ENCODE measurements around the gene SLC35F6.

GRCh38 chr2:26818972-26819371 lies 54.9 kb downstream of the SLC35F6 start:
- TF ChIP-seq CTCF (IDR thresholded peaks at IDR 0.05; ENCODE audit: poor library complexity, severe bottlenecking), result no peak
- no peak for TF ChIP-seq EP300 (conservative IDR thresholded peaks at IDR 0.05; ENCODE audit: poor library complexity, severe bottlenecking)
